Endothelial cell of umbilical vein (primary cell): ENCODE results near the gene PTGDS. TPM values are rescaled to one million over a fixed set of nuclear protein-coding genes. Genes with fewer than 3 reads are reported as not detected.

ENCODE experiments used
- BruUV-seq: library from RNA; stranded (reverse); fragments of 400-500 nt; replicated peaks from 2 replicates; lab custom pipeline; 2021; lab: Mats Ljungman, UMichigan
- CTCF ChIA-PET: fragments of 300-600, 350-600 bp; sonication (Branson Sonifier 250); formaldehyde crosslinking; loops from one replicate; lab custom pipeline; 2021; ENCODE audit warnings: antibody characterized with exemption, inconsistent platforms; lab: Charles Lee
- POLR2A ChIA-PET: fragments of 300-600, 350-600 bp; sonication (Branson Sonifier 250); formaldehyde crosslinking; loops from one replicate; lab custom pipeline; 2021; ENCODE audit warnings: antibody characterized with exemption, inconsistent platforms; lab: Charles Lee
- DNase-seq: peaks from one replicate; pipeline ENCODE4 v3.0.0-alpha.2; 2011; ENCODE audit warnings: low read depth, low spot score
- FAIRE-seq: peaks from 2 replicates; lab custom pipeline; 2011; peaks lifted over from hg19 to GRCh38; lab: Jason Lieb, UNC
- H2AFZ ChIP-seq: 2 replicates; pipeline ENCODE4 v1.6.0; 2012; ENCODE audit warnings: low read depth, low read length, control low read depth, inconsistent platforms
- H3K27ac ChIP-seq: 2 replicates; pipeline ENCODE4 v1.5.1; 2011; ENCODE audit warnings: low read depth, mild to moderate bottlenecking, control low read depth, low read length, moderate library complexity; ENCODE audit not compliant: insufficient read depth
- H3K27me3 ChIP-seq, 2 experiments: 2 replicates each; pipeline versions ENCODE4 v1.6.0 to v1.6.1; 2011; ENCODE audit warnings: low read length in 2 of 2, mixed read lengths in 1 of 2; ENCODE audit not compliant: control insufficient read depth in 2 of 2, insufficient read depth in 2 of 2
- H3K36me3 ChIP-seq, 2 experiments: 2 replicates in 1 of 2; 3 replicates in 1 of 2; pipeline ENCODE4 v1.5.1; 2011; ENCODE audit warnings: low read length in 2 of 2, mild to moderate bottlenecking in 1 of 2, moderate library complexity in 1 of 2; ENCODE audit not compliant: control insufficient read depth in 2 of 2, insufficient read depth in 2 of 2; ENCODE audit errors: extremely low read depth in 1 of 2
- H3K4me1 ChIP-seq: 3 replicates; pipeline ENCODE4 v1.5.1; 2011; ENCODE audit warnings: mild to moderate bottlenecking, low read length; ENCODE audit not compliant: control insufficient read depth, insufficient read depth; ENCODE audit errors: extremely low read depth
- H3K4me2 ChIP-seq: 2 replicates; pipeline ENCODE4 v1.6.1; 2011; ENCODE audit warnings: low read length, control low read depth, mixed read lengths; ENCODE audit not compliant: insufficient read depth
- H3K4me3 ChIP-seq, 3 experiments: fragments of 200-600 bp in 1 of 3; sonication (generic), shearing (Covaris generic) in 1 of 3; replicated peaks in 1 of 3; 2 replicates each; pipeline ENCODE4 v1.5.1; 2011 to 2016; ENCODE audit warnings: control low read depth in 3 of 3, low read length in 3 of 3, mild to moderate bottlenecking in 2 of 3, inconsistent platforms in 1 of 3, low read depth in 1 of 3, moderate library complexity in 1 of 3; ENCODE audit not compliant: insufficient read depth in 1 of 3
- H3K79me2 ChIP-seq: 2 replicates; pipeline ENCODE4 v1.6.0; 2012; ENCODE audit warnings: low read length, inconsistent platforms; ENCODE audit not compliant: control insufficient read depth, insufficient read depth
- H3K9ac ChIP-seq: replicated peaks from 2 replicates; pipeline ENCODE3; 2011; ENCODE audit warnings: low read length, control low read depth; ENCODE audit not compliant: insufficient read depth; ENCODE audit errors: extremely low read depth
- H3K9me1 ChIP-seq: replicated peaks from 3 replicates; pipeline ENCODE4 v1.6.0; 2011; ENCODE audit warnings: mild to moderate bottlenecking, low read length; ENCODE audit not compliant: control insufficient read depth, insufficient read depth; ENCODE audit errors: extremely low read depth
- H3K9me3 ChIP-seq: replicated peaks from 2 replicates; pipeline ENCODE4 v1.5.1; 2012; ENCODE audit warnings: low read length, inconsistent platforms; ENCODE audit not compliant: control insufficient read depth, insufficient read depth
- H4K20me1 ChIP-seq: replicated peaks from 2 replicates; pipeline ENCODE3; 2011; ENCODE audit warnings: mild to moderate bottlenecking, low read length; ENCODE audit not compliant: control insufficient read depth, insufficient read depth; ENCODE audit errors: extremely low read depth
- CTCF ChIP-seq, 2 donors: IDR thresholded peaks; 1 replicate in 1 of 2; 2 replicates in 1 of 2; pipeline ENCODE4 v1.5.1; 2011; ENCODE audit warnings: low read length in 2 of 2, mild to moderate bottlenecking in 2 of 2, moderate library complexity in 2 of 2, control low read depth in 1 of 2, inconsistent platforms in 1 of 2, low read depth in 1 of 2; ENCODE audit not compliant: insufficient read depth in 1 of 2; ENCODE audit errors: extremely low read depth in 1 of 2
- EZH2 ChIP-seq: IDR thresholded peaks from 2 replicates; pipeline ENCODE4 v1.6.1; 2012; ENCODE audit warnings: borderline replicate concordance, low read depth, mild to moderate bottlenecking, moderate library complexity, low read length, inconsistent platforms; ENCODE audit not compliant: severe bottlenecking
- FOS ChIP-seq: IDR thresholded peaks from 2 replicates; pipeline ENCODE4 v1.6.1; 2011; ENCODE audit warnings: mild to moderate bottlenecking, low read length, moderate library complexity, borderline replicate concordance; ENCODE audit not compliant: insufficient read depth
- GATA2 ChIP-seq: IDR thresholded peaks from 2 replicates; pipeline ENCODE4 v1.7.0; 2011; ENCODE audit warnings: low read depth, mild to moderate bottlenecking, moderate library complexity, mixed read lengths, low read length; ENCODE audit not compliant: insufficient read length, insufficient read depth
- JUN ChIP-seq: IDR thresholded peaks from 2 replicates; pipeline ENCODE4 v1.6.1; 2011; ENCODE audit warnings: borderline replicate concordance, low read depth; ENCODE audit not compliant: insufficient read length, insufficient read depth
- MAX ChIP-seq: IDR thresholded peaks from 2 replicates; pipeline ENCODE4 v1.6.1; 2011; ENCODE audit not compliant: insufficient read depth, insufficient read length
- MYC ChIP-seq: IDR thresholded peaks from one replicate; pipeline ENCODE4 v1.6.1; 2011; ENCODE audit warnings: mild to moderate bottlenecking, low read depth, low read length
- POLR2A ChIP-seq: IDR thresholded peaks from 2 replicates; pipeline ENCODE4 v1.6.1; 2012; ENCODE audit warnings: low read depth, mild to moderate bottlenecking, control low read depth, low read length
- POLR2AphosphoS5 ChIP-seq: IDR thresholded peaks from 2 replicates; pipeline ENCODE4 v1.6.1; 2012; ENCODE audit warnings: low read depth, mild to moderate bottlenecking, control low read depth, low read length, moderate library complexity; ENCODE audit not compliant: insufficient read depth
- dilution Hi-C: fragments of 300-500 bp; cut with MboI; formaldehyde crosslinking; loops from one replicate; pipeline ENCODE4 v1.15.0; 2019; ENCODE audit warnings: low sequenced_read_pairs; ENCODE audit not compliant: extremely low pct_ligation_motif_present
- intact Hi-C: fragments of 100-400 bp; cut with micrococcal nuclease; formaldehyde crosslinking; loops from one replicate; pipeline ENCODE4 v1.10.0; 2022
- polyA plus RNA-seq, 4 experiments: library from polyadenylated mRNA; depleted of rRNA in 3 of 4; stranded (reverse) in 3 of 4; unstranded in 1 of 4; fragments of >200 nt; gene quantifications; 2 replicates each; pipeline versions ENCODE4 v1.2.1 to v1.2.3, GENCODE V29; 2011 to 2012; ENCODE audit warnings: missing spikeins in 1 of 4
- total RNA-seq: library from RNA; stranded (reverse); gene quantifications from 2 replicates; pipeline ENCODE4 v1.2.3, GENCODE V29; 2021

Gene PTGDS
- total and polyA plus RNA-seq, 2 donors (not counting 3 experiments of a cell fraction or from before 2014, with no cell fraction given) = not detected

GRCh38 chr9:136997830-136998234, 20.5 kb downstream of the PTGDS start:
- H3K4me3 ChIP-seq = no peak overlapping the region
- H3K4me2 ChIP-seq = peak overlapping the region; percentile 28
- TF ChIP-seq MYC = no peak
- TF ChIP-seq EZH2 = no peak
- peak; percentile 12 to 19 for TF ChIP-seq CTCF (IDR thresholded peaks at IDR 0.05; ENCODE audit: extremely low read depth in 1 of 2, insufficient read depth in 1 of 2, low read depth in 1 of 2, low read length in 2 of 2)
- peak; percentile 54 for TF ChIP-seq FOS
- no peak for TF ChIP-seq MAX
- TF ChIP-seq GATA2 = no peak
- TF ChIP-seq JUN = no peak
- TF ChIP-seq POLR2A = no peak
- no peak for TF ChIP-seq POLR2AphosphoS5
- peak overlapping the region; percentile 64 for H2AFZ ChIP-seq
- DNase-seq = peak; percentile 67
- H3K36me3 ChIP-seq = no peaks in the 10 kb centered on the region
- no peaks in the 10 kb centered on the region for H3K9me3 ChIP-seq
- peak overlapping the region; percentile 64 for H3K27ac ChIP-seq
- ChIA-PET CTCF (interaction anchor here (0.7 to 2.7 kb wide), 9 partner anchors 12 to 207 kb away, joined by 3 to 27 read pairs (median 3); partner anchors contain the start of genes AJM1 and TMEM141), POLR2A (no interaction called here)
- peaks cover 7% of the 10 kb centered on the region for H3K79me2 ChIP-seq
- intact Hi-C loops (loop anchor here (5.0 kb wide), 1 partner anchor 156 kb away; the partner anchor contains the start of gene AJM1), dilution Hi-C loops (no loop called here)
- peaks cover 29% of the 10 kb centered on the region for H3K4me1 ChIP-seq
- H3K9ac ChIP-seq = peak overlapping the region; percentile 10
- H3K27me3 ChIP-seq = no peaks in the 10 kb centered on the region
- H4K20me1 ChIP-seq = no peaks in the 10 kb centered on the region
- no TSS peak for BruUV-seq
- H3K9me1 ChIP-seq = no peaks in the 10 kb centered on the region
- peak; percentile 89 for FAIRE-seq
